ENCODE measurements around the gene CCHCR1.
A peak's percentile ranks its signal among the peaks of the same experiment; 100 is the strongest.
"Not testable (repeated sequence)": the region's sequence is repeated elsewhere in the genome, so short reads cannot be mapped to it uniquely, and the experiment has no call there.

Gene CCHCR1

GRCh38 chr6:31157513-31158139 lies at the start of gene CCHCR1:
Gene CCHCR1, minus strand, starts transcription at chr6:31157802. Its CDS starts 202 bp downstream, at chr6:31157600.
- DNase-seq = no peak

- no peak for DNase-seq
Observed at GRCh38 chr6:31205638-31206037, 48.0 kb upstream of the CCHCR1 start.

- no peak for DNase-seq
Observed at GRCh38 chr6:31204751-31205145, 47.1 kb upstream of the CCHCR1 start.

- DNase-seq = peak; percentile 52
Observed at GRCh38 chr6:31203345-31203979, 45.9 kb upstream of the CCHCR1 start.

GRCh38 chr6:31202259-31203166 lies 44.9 kb upstream of the CCHCR1 start:
- no peak for DNase-seq

- not testable (repeated sequence) for DNase-seq
Observed at GRCh38 chr6:31199105-31199452, 41.5 kb upstream of the CCHCR1 start.

- DNase-seq = peak; percentile 70
Observed at GRCh38 chr6:31197559-31198305, 40.1 kb upstream of the CCHCR1 start.

- not testable (repeated sequence) for DNase-seq
Observed at GRCh38 chr6:31196251-31197022, 38.8 kb upstream of the CCHCR1 start.

- DNase-seq = not testable (repeated sequence)
Observed at GRCh38 chr6:31195308-31195979, 37.8 kb upstream of the CCHCR1 start.

GRCh38 chr6:31194061-31194834 lies 36.6 kb upstream of the CCHCR1 start:
- DNase-seq = no peak

GRCh38 chr6:31193206-31193605 lies 35.6 kb upstream of the CCHCR1 start:
- DNase-seq = no peak

- peak; percentile 4 for DNase-seq
Observed at GRCh38 chr6:31192431-31193105, 35.0 kb upstream of the CCHCR1 start.

GRCh38 chr6:31190488-31190887 lies 32.9 kb upstream of the CCHCR1 start:
- DNase-seq = no peak

- DNase-seq = not testable (repeated sequence)
Observed at GRCh38 chr6:31189223-31189622, 31.6 kb upstream of the CCHCR1 start.

- DNase-seq = no peak
Observed at GRCh38 chr6:31187780-31188194, 30.2 kb upstream of the CCHCR1 start.

GRCh38 chr6:31186052-31186734 lies 28.6 kb upstream of the CCHCR1 start:
- no peak for DNase-seq

GRCh38 chr6:31185695-31186051 lies 28.1 kb upstream of the CCHCR1 start:
- not testable (repeated sequence) for DNase-seq

- not testable (repeated sequence) for DNase-seq
Observed at GRCh38 chr6:31183859-31184258, 26.3 kb upstream of the CCHCR1 start.

- not testable (repeated sequence) for DNase-seq
Observed at GRCh38 chr6:31183287-31183686, 25.7 kb upstream of the CCHCR1 start.

GRCh38 chr6:31180500-31180899 lies 22.9 kb upstream of the CCHCR1 start:
- no peak for DNase-seq

Measured in NCI-H2107 (cell line).